Activated CD8-positive, alpha-beta T cell treated with anti-CD3 and anti-CD28 coated beads for 36 hours (primary cell): ENCODE data around the gene PDCD2L. TPM values are rescaled to one million over a fixed set of nuclear protein-coding genes. Genes with fewer than 3 reads are reported as not detected.

Experiments
- ATAC-seq: fragments of 200-7000 bp; cut with Tn5 transposase; one replicate; pipeline ENCODE4 v1.10.0; 2021; ENCODE audit warnings: mild to moderate bottlenecking, moderate library complexity
- CTCF ChIA-PET: fragments of 350-600 bp; sonication (Branson Sonifier 250); formaldehyde crosslinking; loops from one replicate; lab custom pipeline; 2021; ENCODE audit warnings: antibody characterized with exemption; lab: Charles Lee
- POLR2A ChIA-PET: fragments of 350-600 bp; sonication (Branson Sonifier 250); formaldehyde crosslinking; loops from one replicate; lab custom pipeline; 2021; ENCODE audit warnings: antibody characterized with exemption; lab: Charles Lee
- DNase-seq: peaks from one replicate; pipeline ENCODE4 v3.0.0-alpha.2; 2020
- H3K27ac Mint-ChIP-seq: one replicate; pipeline ENCODE4 v1.8.0; 2021; ENCODE audit warnings: mild to moderate bottlenecking, mixed read lengths
- H3K27me3 Mint-ChIP-seq: one replicate; pipeline ENCODE4 v1.8.0; 2021; ENCODE audit warnings: mixed read lengths
- H3K36me3 Mint-ChIP-seq: one replicate; pipeline ENCODE4 v1.8.0; 2021; ENCODE audit warnings: low read depth, mixed read lengths
- H3K4me1 Mint-ChIP-seq: one replicate; pipeline ENCODE4 v1.8.0; 2021; ENCODE audit warnings: low read depth, mixed read lengths
- H3K4me3 Mint-ChIP-seq: one replicate; pipeline ENCODE4 v1.8.0; 2021; ENCODE audit warnings: mild to moderate bottlenecking, moderate library complexity, mixed read lengths
- H3K9me3 Mint-ChIP-seq: one replicate; pipeline ENCODE4 v1.8.0; 2021; ENCODE audit warnings: mixed read lengths
- CTCF ChIP-seq: fragments of 200-600 bp; IDR thresholded peaks from one replicate; pipeline ENCODE4 v1.8.0; 2022; ENCODE audit warnings: antibody characterized with exemption, mild to moderate bottlenecking
- intact Hi-C: fragments of 100-400 bp; cut with micrococcal nuclease; formaldehyde crosslinking; loops from one replicate; pipeline ENCODE4 v1.10.0; 2022
- total RNA-seq, 2 experiments: library from RNA; stranded (reverse); gene quantifications; one replicate each; pipeline ENCODE4 v1.2.3, GENCODE V29; 2021

Gene PDCD2L
- total RNA-seq, 2 experiments from 2014 or later: 39.9 to 42.1 TPM

DNA sequence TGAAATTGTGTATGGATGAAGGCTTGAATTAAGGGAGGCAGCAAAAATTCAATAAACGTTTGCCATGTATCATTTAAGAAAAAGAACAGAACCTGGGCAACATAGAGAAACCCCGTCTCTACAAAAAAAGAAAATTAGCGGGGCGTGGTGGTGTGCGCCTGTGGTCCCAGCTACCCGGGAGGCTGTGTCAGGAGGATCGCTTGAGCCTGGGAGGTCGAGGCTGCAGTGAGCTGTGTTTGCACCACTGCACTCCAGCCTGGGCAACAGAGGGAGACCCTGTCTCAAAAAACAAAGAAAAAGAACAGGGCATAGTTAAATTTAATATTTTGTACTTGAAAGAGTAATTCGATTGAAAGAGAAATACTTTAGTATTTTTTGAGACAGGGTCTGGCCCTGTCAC is 25.4 kb downstream of the PDCD2L start:
- no peak for TF ChIP-seq CTCF
- POLR2A ChIA-PET: interaction anchor here (0.9 to 1.6 kb wide), 2 partner anchors 26 to 35 kb away, joined by 3 read pairs; no protein-coding TSS in a partner anchor
- H3K4me3 Mint-ChIP-seq: peak overlapping the region; percentile 99
- intact Hi-C loops: no loop called here
- DNase-seq (no peak), ATAC-seq (no peak)
- H3K9me3 Mint-ChIP-seq: no peaks in the 10 kb centered on the region
- peaks cover 48% of the 10 kb centered on the region for H3K36me3 Mint-ChIP-seq
- H3K27me3 Mint-ChIP-seq: no peaks in the 10 kb centered on the region
- peak overlapping the region; percentile 97 for H3K27ac Mint-ChIP-seq
- H3K4me1 Mint-ChIP-seq: peaks cover 32% of the 10 kb centered on the region
- CTCF ChIA-PET: interaction anchor here (1.3 to 2.1 kb wide), 3 partner anchors 11 to 34 kb away, joined by 5 to 7 read pairs (median 6); no protein-coding TSS in a partner anchor

- Mint-ChIP-seq H3K36me3 (peaks cover 50% of the 10 kb centered on the region), H3K4me1 (peaks cover 32% of the 10 kb centered on the region), H3K27ac (peak overlapping the region; percentile 88), H3K4me3 (peak overlapping the region; percentile 99), H3K9me3 (no peaks in the 10 kb centered on the region), H3K27me3 (no peaks in the 10 kb centered on the region)
- intact Hi-C loops: loop anchor here (5.0 kb wide), 1 partner anchor 259 kb away; the partner anchor contains the start of gene LSM14A
- POLR2A ChIA-PET: interaction anchor here (0.6 to 1.6 kb wide), 6 partner anchors 16 to 66 kb away, joined by 3 to 4 read pairs (median 3); partner anchors contain the start of gene GPI
- CTCF ChIA-PET: interaction anchor here (0.6 to 2.1 kb wide), 25 partner anchors 8 to 304 kb away, joined by 3 to 12 read pairs (median 4); partner anchors contain the start of gene PDCD2L
- peak; percentile 75 for TF ChIP-seq CTCF
- ATAC-seq (peak; percentile 60), DNase-seq (peak; percentile 63)
These were observed 26.8 kb downstream of the PDCD2L start for GRCh38 chr19:34430738-34431625.

DNA sequence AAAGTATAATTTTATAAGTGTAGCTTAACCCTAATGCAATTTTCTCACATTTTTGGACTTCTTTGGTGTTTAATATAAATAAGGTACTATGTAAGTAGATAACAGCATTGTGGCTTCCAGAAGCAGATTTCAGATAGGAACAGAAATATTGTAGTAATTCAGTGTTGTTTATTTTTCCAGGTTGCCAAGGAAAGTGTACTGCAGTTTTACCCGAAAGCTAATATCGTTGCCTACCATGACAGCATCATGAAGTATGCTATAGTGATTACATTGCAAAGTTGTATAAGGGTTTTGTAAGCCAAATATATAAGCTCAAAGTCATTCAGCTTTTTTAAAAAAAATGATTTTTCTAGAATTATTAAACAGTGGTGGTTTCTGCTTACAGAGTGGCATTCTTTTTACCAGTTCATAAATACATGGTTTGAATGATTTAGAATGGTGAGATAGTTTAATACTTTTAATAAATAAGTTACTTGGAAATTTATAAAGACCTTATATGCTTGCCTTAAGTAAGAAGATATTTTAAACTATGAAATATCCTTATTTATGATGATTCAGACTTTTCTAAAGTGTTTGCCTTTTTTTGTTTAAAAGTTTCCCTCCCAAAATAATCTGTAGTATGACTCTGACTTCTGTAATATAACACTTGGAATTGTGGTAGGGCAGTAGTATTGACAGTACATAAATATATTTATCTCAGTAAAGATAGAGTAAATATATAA is 27.6 kb downstream of the PDCD2L start:
- H3K4me3 Mint-ChIP-seq: no peak overlapping the region
- peaks cover 51% of the 10 kb centered on the region for H3K36me3 Mint-ChIP-seq
- no peak for TF ChIP-seq CTCF
- H3K4me1 Mint-ChIP-seq: peaks cover 34% of the 10 kb centered on the region
- ChIA-PET POLR2A (interaction anchor here (1.1 to 1.2 kb wide), 2 partner anchors 35 to 47 kb away, joined by 3 read pairs; no protein-coding TSS in a partner anchor), CTCF (interaction anchor here (0.6 to 1.6 kb wide), 6 partner anchors 10 to 69 kb away, joined by 3 to 5 read pairs (median 4); no protein-coding TSS in a partner anchor)
- no peaks in the 10 kb centered on the region for H3K27me3 Mint-ChIP-seq
- H3K9me3 Mint-ChIP-seq: no peaks in the 10 kb centered on the region
- intact Hi-C loops: loop anchor here (5.0 kb wide), 1 partner anchor 260 kb away; the partner anchor contains the start of gene LSM14A
- no peak for ATAC-seq
- no peak for DNase-seq
- no peak overlapping the region for H3K27ac Mint-ChIP-seq

DNA sequence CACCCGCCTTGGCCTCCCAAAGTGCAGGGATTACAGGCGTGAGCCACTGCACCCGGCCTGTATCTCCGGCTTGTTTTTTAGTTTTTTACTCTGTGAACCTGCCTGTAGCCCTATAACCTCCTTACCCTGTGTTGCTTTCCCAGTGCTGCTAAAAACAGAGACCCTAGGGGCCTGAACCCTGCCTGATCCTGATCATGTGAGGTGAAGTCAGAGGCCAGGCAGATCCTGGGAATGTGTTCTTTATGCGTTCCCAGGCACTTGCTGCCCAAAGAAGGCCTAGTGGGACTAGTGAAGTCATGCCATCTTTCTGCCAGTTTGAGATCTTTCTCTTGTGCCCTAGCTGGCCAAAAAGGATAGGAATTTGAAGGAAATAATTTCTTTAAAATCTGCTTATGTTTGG is 28.6 kb downstream of the PDCD2L start:
- no peak for TF ChIP-seq CTCF
- Mint-ChIP-seq H3K4me3 (no peak overlapping the region), H3K4me1 (peaks cover 33% of the 10 kb centered on the region), H3K27me3 (no peaks in the 10 kb centered on the region), H3K27ac (no peak overlapping the region), H3K36me3 (peaks cover 54% of the 10 kb centered on the region), H3K9me3 (no peaks in the 10 kb centered on the region)
- POLR2A ChIA-PET: interaction anchor here (0.7 to 1.2 kb wide), 3 partner anchors 11 to 34 kb away, joined by 3 read pairs; no protein-coding TSS in a partner anchor
- ATAC-seq: no peak
- no peak for DNase-seq
- intact Hi-C loops: loop anchor here (5.0 kb wide), 1 partner anchor 260 kb away; the partner anchor contains the start of gene LSM14A
- CTCF ChIA-PET: interaction anchor here (1.5 to 1.6 kb wide), 2 partner anchors 21 to 26 kb away, joined by 4 to 5 read pairs; no protein-coding TSS in a partner anchor
